ENCODE data around the gene UBAP2. TPM values are rescaled to one million over a fixed set of nuclear protein-coding genes. Genes with fewer than 3 reads are reported as not detected.

The UBAP2 gene
- total RNA-seq, 2 experiments from 2014 or later = 42.6 to 43.7 TPM

DNA sequence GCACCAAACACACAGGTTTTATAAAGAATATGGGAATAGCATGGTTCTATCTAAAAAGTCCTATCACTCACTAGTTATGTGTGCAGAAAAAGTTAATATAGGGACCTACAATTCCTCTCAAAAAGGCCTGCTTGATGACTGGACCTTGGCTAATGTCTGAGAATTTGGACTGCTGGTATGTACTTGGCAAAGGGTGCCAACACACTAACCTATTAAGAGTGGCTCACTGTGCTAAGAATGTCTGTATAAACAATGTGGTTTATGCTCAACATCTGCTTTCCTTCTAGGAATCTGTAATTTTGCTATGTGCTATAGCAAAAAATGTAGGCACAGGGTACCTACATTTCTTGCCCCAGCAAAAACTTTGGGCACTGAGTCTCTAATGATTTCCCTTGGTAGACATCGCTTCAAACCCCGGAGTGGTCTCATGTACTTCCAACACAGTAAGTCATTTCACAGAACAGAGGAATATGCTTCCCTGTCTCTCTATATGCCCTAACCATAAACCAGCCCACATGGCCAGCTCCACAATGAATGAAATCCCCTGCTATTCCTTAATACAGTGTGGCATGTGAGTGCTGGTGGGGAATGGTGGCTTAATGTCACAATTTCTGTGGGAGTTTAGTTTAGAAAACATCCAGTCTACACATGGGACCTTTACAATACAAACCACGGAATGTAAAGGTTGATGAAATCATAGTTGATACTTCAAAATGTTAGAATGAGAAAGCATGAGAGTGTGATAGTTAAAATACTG, 101.7 kb downstream of the UBAP2 start:
- Mint-ChIP-seq H3K36me3 (ENCODE audit: low read depth) (peaks cover 48% of the 10 kb centered on the region), H3K27me3 (no peaks in the 10 kb centered on the region), H3K27ac (no peak overlapping the region), H3K9me3 (no peaks in the 10 kb centered on the region), H3K4me3 (no peak overlapping the region), H3K4me1 (no peaks in the 10 kb centered on the region)
- POLR2A ChIA-PET = no interaction called here
- CTCF ChIA-PET = no interaction called here
- DNase-seq = no peak

DNA sequence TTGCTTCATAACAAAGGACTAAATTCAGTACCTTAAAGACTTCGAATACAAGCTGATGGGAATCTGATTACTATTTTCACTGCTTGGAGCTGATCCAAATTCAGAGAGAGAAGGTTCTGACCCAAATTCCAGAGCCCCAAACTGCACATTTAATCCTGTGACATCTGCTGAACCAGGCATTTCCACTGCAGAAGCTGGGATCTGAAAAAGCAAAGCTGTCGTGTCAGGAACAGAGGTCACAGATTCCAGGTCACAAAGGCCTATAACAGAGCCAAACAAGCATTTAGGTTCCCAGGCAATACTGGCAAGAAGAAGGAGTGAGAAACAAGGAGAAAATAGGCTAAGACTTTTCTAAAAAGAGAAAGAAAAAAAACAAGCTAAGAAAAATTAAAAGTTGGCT, 105.3 kb downstream of the UBAP2 start:
- Mint-ChIP-seq H3K27ac (no peak overlapping the region), H3K27me3 (no peaks in the 10 kb centered on the region), H3K9me3 (no peaks in the 10 kb centered on the region), H3K4me3 (no peak overlapping the region), H3K4me1 (no peaks in the 10 kb centered on the region), H3K36me3 (ENCODE audit: low read depth) (peaks cover 52% of the 10 kb centered on the region)
- ChIA-PET CTCF (no interaction called here), POLR2A (no interaction called here)
- DNase-seq = no peak

DNA sequence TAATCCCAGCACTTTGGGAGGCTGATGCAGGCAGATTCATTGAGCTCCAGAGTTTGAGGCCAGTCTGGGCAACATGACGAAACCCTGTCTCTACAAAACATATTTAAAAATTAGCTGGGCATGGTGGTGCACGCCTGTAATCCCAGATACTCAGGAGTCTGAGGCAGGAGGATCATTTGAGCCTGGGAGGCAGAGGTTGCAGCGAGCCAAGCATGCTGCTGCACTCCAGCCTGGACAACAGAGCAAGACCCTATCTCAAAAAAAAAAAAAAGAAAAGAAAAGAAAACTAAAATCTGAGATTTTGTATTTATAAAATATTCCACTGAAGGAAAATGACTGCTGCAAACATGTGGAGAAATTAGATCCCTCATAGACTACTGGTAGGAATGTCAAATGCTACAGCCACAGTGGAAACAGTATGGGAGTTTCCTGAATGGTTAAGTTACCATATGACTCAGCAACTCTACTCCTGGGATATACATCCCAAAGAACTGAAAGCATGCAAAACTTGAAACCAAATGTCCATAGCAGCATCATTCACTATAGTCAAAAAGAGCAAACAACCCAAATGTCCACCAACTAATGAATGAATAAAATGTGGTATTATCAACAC, 106.1 kb downstream of the UBAP2 start:
- Mint-ChIP-seq H3K36me3 (ENCODE audit: low read depth) (peaks cover 45% of the 10 kb centered on the region), H3K4me1 (no peaks in the 10 kb centered on the region), H3K4me3 (no peak overlapping the region), H3K27ac (no peak overlapping the region), H3K27me3 (no peaks in the 10 kb centered on the region), H3K9me3 (no peaks in the 10 kb centered on the region)
- ChIA-PET CTCF (interaction anchor here (0.6 kb wide), 1 partner anchor 553 kb away, joined by 4 read pairs; no protein-coding TSS in a partner anchor), POLR2A (no interaction called here)
- no peak for DNase-seq

DNA sequence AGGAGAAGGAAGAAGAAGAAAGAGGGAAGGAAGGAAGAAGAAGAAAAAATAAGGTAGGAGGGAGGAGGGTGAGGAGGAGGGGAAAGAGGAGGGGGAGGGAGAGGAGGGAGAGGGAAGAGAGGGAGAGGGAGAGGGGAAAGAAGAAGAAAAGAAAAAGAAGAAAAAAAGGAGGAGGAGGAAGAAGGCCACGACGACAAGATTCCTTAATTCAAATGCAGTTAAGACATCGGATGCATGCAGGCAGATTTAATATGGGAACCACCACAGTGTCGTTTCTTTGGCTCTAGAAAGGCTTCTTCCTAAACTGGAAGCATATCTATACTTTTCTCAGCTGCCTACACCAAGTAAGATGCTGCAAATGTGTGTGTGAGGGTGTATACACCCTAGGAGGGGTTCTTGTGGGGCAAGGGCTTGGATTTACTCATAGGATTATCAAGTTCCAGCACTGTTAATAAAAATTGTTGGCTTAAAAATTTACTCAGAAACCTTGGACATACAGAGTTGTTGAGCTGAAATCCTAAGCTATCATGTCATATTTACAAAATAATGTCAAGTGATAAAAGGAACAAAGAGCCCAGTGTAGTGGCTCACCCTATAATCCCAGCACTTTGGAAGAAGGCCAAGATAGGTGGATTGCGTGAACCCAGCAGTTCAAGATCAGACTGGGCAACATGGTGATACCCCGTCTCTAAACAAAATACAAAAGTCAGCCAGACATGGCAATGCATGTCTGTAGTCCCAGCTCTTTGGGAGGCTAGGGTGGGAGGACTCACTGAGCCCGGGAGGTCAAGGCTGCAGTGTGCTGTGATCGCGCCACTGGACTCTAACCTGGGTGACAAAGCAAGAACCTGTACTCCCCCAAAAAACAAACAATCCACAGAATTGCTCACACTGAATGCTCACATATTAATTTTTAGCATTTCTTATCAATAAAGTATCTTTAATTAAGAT, 108.5 kb downstream of the UBAP2 start:
- Mint-ChIP-seq H3K27ac (no peak overlapping the region), H3K27me3 (no peaks in the 10 kb centered on the region), H3K9me3 (no peaks in the 10 kb centered on the region), H3K4me1 (no peaks in the 10 kb centered on the region), H3K4me3 (no peak overlapping the region), H3K36me3 (ENCODE audit: low read depth) (peaks cover 44% of the 10 kb centered on the region)
- POLR2A ChIA-PET = no interaction called here
- CTCF ChIA-PET = interaction anchor here (0.9 kb wide), 1 partner anchor 12 kb away, joined by 3 read pairs; no protein-coding TSS in a partner anchor
- no peak for DNase-seq

DNA sequence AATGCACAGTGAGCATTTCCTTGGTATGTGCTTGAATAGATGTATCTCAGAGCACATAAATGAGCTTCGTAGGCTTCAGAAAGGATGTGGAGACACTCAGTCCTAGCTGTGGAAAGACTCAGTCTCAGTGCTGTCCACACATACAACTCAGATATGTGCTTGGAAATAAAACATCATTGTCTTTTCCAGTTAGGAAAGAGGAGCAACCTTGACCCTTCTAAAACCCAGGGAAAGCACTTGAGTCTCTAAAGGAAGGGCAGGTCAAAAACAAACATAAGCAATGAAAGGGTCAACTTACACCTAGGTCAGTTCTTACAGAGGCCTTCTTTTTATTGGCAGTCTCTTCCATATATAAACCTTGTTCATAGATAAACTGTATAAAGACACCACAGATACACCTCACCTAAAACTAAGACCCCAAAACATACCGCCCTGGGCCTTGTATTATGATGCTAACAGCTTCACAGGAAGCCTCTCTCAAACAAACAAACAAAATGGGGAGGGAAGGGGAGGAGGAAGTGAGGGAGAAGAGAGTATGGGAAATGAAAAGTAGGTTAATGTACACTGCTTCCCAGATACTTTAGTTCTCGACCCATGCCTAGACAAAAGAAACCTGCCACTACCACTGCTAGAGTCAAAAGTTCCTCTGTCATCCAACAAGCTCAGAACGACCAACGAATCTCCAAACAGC, 114.4 kb downstream of the UBAP2 start:
- POLR2A ChIA-PET = interaction anchor here (1.4 kb wide), 1 partner anchor 14 kb away, joined by 3 read pairs; no protein-coding TSS in a partner anchor
- Mint-ChIP-seq H3K9me3 (no peaks in the 10 kb centered on the region), H3K4me1 (no peaks in the 10 kb centered on the region), H3K27ac (no peak overlapping the region), H3K4me3 (no peak overlapping the region), H3K36me3 (ENCODE audit: low read depth) (peaks cover 58% of the 10 kb centered on the region), H3K27me3 (no peaks in the 10 kb centered on the region)
- DNase-seq = no peak
- CTCF ChIA-PET = interaction anchor here (1.5 to 2.7 kb wide), 2 partner anchors 10 to 13 kb away, joined by 4 to 10 read pairs; no protein-coding TSS in a partner anchor

DNA sequence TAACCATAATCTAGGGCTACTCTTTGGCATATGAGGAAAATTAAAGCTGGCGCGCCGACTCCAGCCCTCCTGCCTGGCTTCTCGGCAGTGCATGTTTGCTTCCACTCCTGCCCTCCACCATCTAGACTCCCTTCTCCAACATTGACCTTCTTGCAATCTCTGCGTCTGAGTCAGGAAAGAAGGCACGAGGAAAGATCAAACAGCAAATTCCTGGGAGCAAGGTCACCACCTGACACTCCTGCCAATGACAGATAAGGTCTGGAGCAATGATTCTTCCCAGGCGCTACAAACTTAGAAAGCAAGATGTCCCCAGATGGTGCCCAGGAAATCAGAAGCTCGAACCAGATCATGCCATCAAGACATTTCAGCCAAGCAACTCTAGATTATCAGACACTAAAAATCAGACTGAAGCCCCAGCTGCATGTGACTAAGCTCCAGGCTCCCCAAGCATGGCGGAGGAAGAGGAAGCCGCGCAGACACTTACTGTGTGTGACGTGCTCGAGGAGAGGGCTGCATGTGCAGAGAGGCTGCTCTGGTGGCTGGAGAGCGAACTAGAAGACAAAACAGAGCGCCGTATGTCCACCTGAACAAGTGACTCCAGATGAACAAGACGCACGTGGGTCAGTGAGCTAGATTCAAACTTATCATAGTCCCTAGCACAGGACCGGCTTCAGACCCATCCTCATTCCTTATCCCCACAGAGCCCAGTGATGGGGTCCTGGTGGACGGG, 116.4 kb downstream of the UBAP2 start:
- Mint-ChIP-seq H3K4me3 (no peak overlapping the region), H3K9me3 (no peaks in the 10 kb centered on the region), H3K36me3 (ENCODE audit: low read depth) (peaks cover 66% of the 10 kb centered on the region), H3K27ac (no peak overlapping the region), H3K27me3 (no peaks in the 10 kb centered on the region), H3K4me1 (no peaks in the 10 kb centered on the region)
- no peak for DNase-seq
- ChIA-PET POLR2A (no interaction called here), CTCF (interaction anchor here (1.5 to 1.8 kb wide), 2 partner anchors 141 to 320 kb away, joined by 3 to 5 read pairs; no protein-coding TSS in a partner anchor)

DNA sequence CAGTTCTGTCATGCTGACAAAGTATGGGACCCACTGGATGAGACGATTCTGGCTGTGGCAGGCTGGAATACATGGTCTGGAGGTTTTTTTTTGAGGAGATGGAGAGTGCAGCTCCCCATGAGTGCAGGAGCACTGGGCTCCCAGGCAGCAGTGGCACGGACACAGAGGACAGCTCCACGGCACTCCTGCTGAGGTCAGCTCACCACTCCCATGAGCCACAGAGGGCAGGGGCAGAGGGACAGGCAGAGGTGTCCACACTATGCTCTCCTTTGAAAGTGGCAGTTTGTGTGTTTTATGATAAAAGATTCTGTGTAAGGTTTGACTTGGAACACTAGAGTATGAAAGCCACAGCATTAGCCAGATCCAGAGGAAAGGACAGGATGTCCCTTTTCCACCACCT, 117.4 kb downstream of the UBAP2 start:
- no peak for DNase-seq
- Mint-ChIP-seq H3K36me3 (ENCODE audit: low read depth) (peaks cover 70% of the 10 kb centered on the region), H3K9me3 (no peaks in the 10 kb centered on the region), H3K4me1 (no peaks in the 10 kb centered on the region), H3K27me3 (no peaks in the 10 kb centered on the region), H3K4me3 (no peak overlapping the region), H3K27ac (no peak overlapping the region)
- ChIA-PET POLR2A (no interaction called here), CTCF (interaction anchor here (0.8 kb wide), 1 partner anchor 117 kb away, joined by 3 read pairs; no protein-coding TSS in a partner anchor)

DNA sequence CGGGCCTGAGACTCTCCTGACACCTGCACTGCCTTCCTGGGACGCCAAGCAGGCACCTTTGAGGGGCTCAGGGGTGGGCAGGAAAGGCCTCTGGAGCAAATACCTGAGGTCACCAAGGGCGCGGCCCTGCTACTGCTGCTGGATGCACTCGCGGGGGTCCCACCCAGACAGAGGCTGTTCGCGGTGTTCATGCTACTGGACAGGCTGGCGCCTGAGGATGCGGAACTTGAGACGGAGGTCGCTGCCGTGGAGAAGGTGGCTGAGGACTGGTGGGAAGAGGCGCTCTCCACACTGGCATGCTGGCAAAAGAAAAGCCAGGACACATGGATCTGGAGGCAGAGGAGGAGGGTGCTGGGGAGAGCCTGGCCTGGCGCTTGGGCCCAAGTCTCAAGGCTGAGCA, 121.0 kb downstream of the UBAP2 start:
- Mint-ChIP-seq H3K4me1 (no peaks in the 10 kb centered on the region), H3K36me3 (ENCODE audit: low read depth) (peaks cover 77% of the 10 kb centered on the region), H3K27ac (no peak overlapping the region), H3K4me3 (no peak overlapping the region), H3K27me3 (no peaks in the 10 kb centered on the region), H3K9me3 (no peaks in the 10 kb centered on the region)
- DNase-seq = no peak
- ChIA-PET CTCF (interaction anchor here (0.9 kb wide), 1 partner anchor 10 kb away, joined by 3 read pairs; no protein-coding TSS in a partner anchor), POLR2A (interaction anchor here (1.4 kb wide), 1 partner anchor 9 kb away, joined by 3 read pairs; no protein-coding TSS in a partner anchor)

DNA sequence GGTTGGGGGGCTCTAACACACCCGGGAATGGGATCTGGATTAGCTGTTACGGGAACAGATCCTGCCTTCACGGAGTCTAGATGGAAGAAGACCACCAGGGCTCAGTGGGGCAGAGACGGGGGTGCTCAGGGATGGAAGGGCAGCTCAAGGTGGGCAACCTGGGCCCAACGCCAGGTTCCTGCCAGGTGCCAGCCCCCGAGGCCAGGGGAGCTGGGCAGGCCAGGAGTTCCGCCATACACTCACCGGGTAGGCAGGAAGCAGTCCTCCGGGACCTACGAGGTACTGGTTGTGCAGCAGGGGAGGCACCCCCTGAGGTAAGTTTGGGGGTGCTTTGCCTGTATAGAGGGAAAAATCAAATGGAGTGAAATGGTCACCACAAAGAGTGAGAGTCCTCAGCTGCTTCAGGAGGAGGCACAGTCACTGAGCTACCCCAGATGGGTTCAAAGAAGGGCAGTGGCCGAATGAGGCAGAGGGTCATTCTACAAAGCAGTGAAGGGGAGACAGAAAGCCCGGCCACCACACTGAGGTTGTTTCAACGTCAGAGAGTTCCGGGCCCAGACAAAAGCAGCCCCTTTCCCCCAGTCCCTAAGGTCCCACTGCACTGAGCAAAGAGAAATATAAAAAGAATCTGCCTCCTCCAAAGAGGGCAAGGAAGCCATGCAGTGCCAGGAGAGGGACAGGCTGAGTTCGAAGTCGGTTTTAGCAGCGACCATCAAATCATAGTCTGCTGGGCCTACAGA, 121.8 kb downstream of the UBAP2 start:
- Mint-ChIP-seq H3K9me3 (no peaks in the 10 kb centered on the region), H3K27ac (no peak overlapping the region)

DNA sequence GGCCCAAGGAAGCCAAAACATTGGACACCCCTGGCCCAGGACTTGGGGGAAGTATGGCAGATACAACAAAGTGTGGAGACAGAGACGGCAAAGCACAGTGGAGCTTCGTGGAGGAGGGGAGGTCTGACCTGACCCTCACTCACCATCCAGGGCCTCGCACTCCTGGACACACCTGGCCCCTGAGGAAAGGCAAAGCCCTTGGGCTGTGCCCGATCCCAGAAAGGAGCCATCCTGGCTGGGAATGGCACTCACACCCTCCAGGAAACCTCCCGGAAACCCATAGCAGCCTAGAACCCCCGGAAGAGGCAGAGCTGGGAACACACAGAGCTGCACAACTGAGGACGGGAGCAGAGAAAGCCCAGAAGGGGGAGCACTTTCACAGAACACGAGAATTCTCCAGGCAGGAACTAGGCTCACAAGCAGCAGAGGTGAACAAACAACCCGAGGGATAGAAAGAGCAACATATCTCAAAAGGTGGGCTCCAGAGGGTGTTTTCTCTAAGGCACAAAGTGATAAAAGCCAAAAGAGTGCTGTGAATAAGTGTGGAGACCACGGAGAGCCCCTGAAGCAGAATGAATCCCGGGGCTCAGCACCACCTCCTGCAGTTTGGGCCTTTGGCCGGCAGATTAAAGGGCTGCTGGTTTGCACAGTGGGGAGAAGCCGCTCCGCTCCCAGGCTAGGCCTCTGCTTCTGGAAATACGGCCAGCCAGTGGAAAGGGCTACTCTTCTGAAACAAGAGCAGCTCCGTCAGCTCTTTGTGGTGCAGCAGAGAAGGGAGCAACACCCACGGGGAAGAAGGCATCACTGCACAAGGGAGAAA, 123.5 kb downstream of the UBAP2 start:
- no peak overlapping the region for H3K27ac Mint-ChIP-seq
- POLR2A ChIA-PET = interaction anchor here (1.2 kb wide), 1 partner anchor 111 kb away, joined by 3 read pairs; no protein-coding TSS in a partner anchor
- CTCF ChIA-PET = interaction anchor here (0.8 to 1.8 kb wide), 9 partner anchors 10 to 154 kb away, joined by 3 to 20 read pairs (median 5); partner anchors contain the start of gene UBE2R2
- peak; percentile 28 for DNase-seq
- H3K4me1 Mint-ChIP-seq = no peaks in the 10 kb centered on the region
- no peaks in the 10 kb centered on the region for H3K27me3 Mint-ChIP-seq
- H3K4me3 Mint-ChIP-seq = no peak overlapping the region
- peaks cover 68% of the 10 kb centered on the region for H3K36me3 Mint-ChIP-seq (ENCODE audit: low read depth)
- no peaks in the 10 kb centered on the region for H3K9me3 Mint-ChIP-seq

More for the DNA sequence above, 121.8 kb downstream of the UBAP2 start:
- DNase-seq = no peak
- peaks cover 76% of the 10 kb centered on the region for H3K36me3 Mint-ChIP-seq (ENCODE audit: low read depth)
- H3K4me3 Mint-ChIP-seq = no peak overlapping the region
- POLR2A ChIA-PET = interaction anchor here (1.0 kb wide), 1 partner anchor 121 kb away, joined by 3 read pairs; no protein-coding TSS in a partner anchor
- CTCF ChIA-PET = no interaction called here
- H3K4me1 Mint-ChIP-seq = no peaks in the 10 kb centered on the region
- no peaks in the 10 kb centered on the region for H3K27me3 Mint-ChIP-seq
